Measurements from ENCODE around the gene EML4.
"Not testable (repeated sequence)": the region's sequence is repeated elsewhere in the genome, so short reads cannot be mapped to it uniquely, and the experiment has no call there.

The EML4 gene

GRCh38 chr2:42169100-42169873 is at the start of gene EML4:
Gene EML4 (plus strand): TSS chr2:42169353. CDS start chr2:42169612, 259 bp downstream.
- Histone ChIP-seq H3K36me3 (ENCODE audit: control insufficient read depth in 2 of 2, insufficient read depth in 2 of 2, low read length in 2 of 2) (no peaks in the 10 kb centered on the region), H3K27me3 (ENCODE audit: control insufficient read depth in 1 of 2, insufficient read depth in 2 of 2, low read length in 2 of 2) (no peaks in the 10 kb centered on the region), H3K4me1 (ENCODE audit: control insufficient read depth, insufficient read depth, low read length) (peaks cover 10% of the 10 kb centered on the region), H3K9me3 (ENCODE audit: control insufficient read depth in 2 of 2, low read length in 2 of 2) (no peaks in the 10 kb centered on the region), H3K4me3 (ENCODE audit: low read length in 2 of 2) (peak within 1 kb of the TSS; percentile 80 to 85), H3K9ac (ENCODE audit: low read length in 2 of 2) (peak within 1 kb of the TSS; percentile 75 to 83), H3K27ac (ENCODE audit: low read length) (peak within 1 kb of the TSS; percentile 66)

- Histone ChIP-seq H3K9me3 (ENCODE audit: control insufficient read depth in 2 of 2, low read length in 2 of 2) (no peaks in the 10 kb centered on the region), H3K9ac (ENCODE audit: low read length in 2 of 2) (no peak overlapping the region), H3K27me3 (ENCODE audit: control insufficient read depth in 1 of 2, insufficient read depth in 2 of 2, low read length in 2 of 2) (no peaks in the 10 kb centered on the region), H3K27ac (ENCODE audit: low read length) (no peak overlapping the region), H3K36me3 (ENCODE audit: control insufficient read depth in 2 of 2, insufficient read depth in 2 of 2, low read length in 2 of 2) (no peaks in the 10 kb centered on the region), H3K4me3 (ENCODE audit: low read length in 2 of 2) (no peak overlapping the region), H3K4me1 (ENCODE audit: control insufficient read depth, insufficient read depth, low read length) (peaks cover 4% of the 10 kb centered on the region)
Observed at GRCh38 chr2:42123426-42123825, 45.7 kb upstream of the EML4 start.

GRCh38 chr2:42124011-42124785 is 45.0 kb upstream of the EML4 start:
- Histone ChIP-seq H3K27ac (ENCODE audit: low read length) (no peak overlapping the region), H3K9me3 (ENCODE audit: control insufficient read depth in 2 of 2, low read length in 2 of 2) (no peaks in the 10 kb centered on the region), H3K4me3 (ENCODE audit: low read length in 2 of 2) (no peak overlapping the region), H3K9ac (ENCODE audit: low read length in 2 of 2) (no peak overlapping the region), H3K27me3 (ENCODE audit: control insufficient read depth in 1 of 2, insufficient read depth in 2 of 2, low read length in 2 of 2) (no peaks in the 10 kb centered on the region), H3K36me3 (ENCODE audit: control insufficient read depth in 2 of 2, insufficient read depth in 2 of 2, low read length in 2 of 2) (no peaks in the 10 kb centered on the region), H3K4me1 (ENCODE audit: control insufficient read depth, insufficient read depth, low read length) (peaks cover 9% of the 10 kb centered on the region)

GRCh38 chr2:42125841-42126594 is 43.1 kb upstream of the EML4 start:
- no peak overlapping the region for H3K27ac ChIP-seq (ENCODE audit: low read length)
- H3K9ac ChIP-seq (ENCODE audit: low read length in 2 of 2), result no peak overlapping the region
- H3K4me3 ChIP-seq (ENCODE audit: low read length in 2 of 2), result no peak overlapping the region
- peaks cover 9% of the 10 kb centered on the region for H3K4me1 ChIP-seq (ENCODE audit: control insufficient read depth, insufficient read depth, low read length)
- no peaks in the 10 kb centered on the region for H3K27me3 ChIP-seq (ENCODE audit: control insufficient read depth in 1 of 2, insufficient read depth in 2 of 2, low read length in 2 of 2)
- H3K9me3 ChIP-seq (ENCODE audit: control insufficient read depth in 2 of 2, low read length in 2 of 2), result no peaks in the 10 kb centered on the region
- H3K36me3 ChIP-seq (ENCODE audit: control insufficient read depth in 2 of 2, insufficient read depth in 2 of 2, low read length in 2 of 2), result no peaks in the 10 kb centered on the region

- H3K27me3 ChIP-seq (ENCODE audit: control insufficient read depth in 1 of 2, insufficient read depth in 2 of 2, low read length in 2 of 2); H3K9ac ChIP-seq (ENCODE audit: low read length in 2 of 2); H3K4me3 ChIP-seq (ENCODE audit: low read length in 2 of 2); H3K9me3 ChIP-seq (ENCODE audit: control insufficient read depth in 2 of 2, low read length in 2 of 2); H3K27ac ChIP-seq (ENCODE audit: low read length); H3K36me3 ChIP-seq (ENCODE audit: control insufficient read depth in 2 of 2, insufficient read depth in 2 of 2, low read length in 2 of 2); H3K4me1 ChIP-seq (ENCODE audit: control insufficient read depth, insufficient read depth, low read length): not testable (repeated sequence)
Observed at GRCh38 chr2:42126873-42127272, 42.3 kb upstream of the EML4 start.

GRCh38 chr2:42127425-42128424 is 41.4 kb upstream of the EML4 start:
- H3K36me3 ChIP-seq (ENCODE audit: control insufficient read depth in 2 of 2, insufficient read depth in 2 of 2, low read length in 2 of 2), result no peaks in the 10 kb centered on the region
- no peaks in the 10 kb centered on the region for H3K27me3 ChIP-seq (ENCODE audit: control insufficient read depth in 1 of 2, insufficient read depth in 2 of 2, low read length in 2 of 2)
- H3K4me1 ChIP-seq (ENCODE audit: control insufficient read depth, insufficient read depth, low read length), result peaks cover 18% of the 10 kb centered on the region
- H3K4me3 ChIP-seq (ENCODE audit: low read length in 2 of 2), result no peak overlapping the region
- no peak overlapping the region for H3K9ac ChIP-seq (ENCODE audit: low read length in 2 of 2)
- H3K27ac ChIP-seq (ENCODE audit: low read length), result no peak overlapping the region
- no peaks in the 10 kb centered on the region for H3K9me3 ChIP-seq (ENCODE audit: control insufficient read depth in 2 of 2, low read length in 2 of 2)

- no peaks in the 10 kb centered on the region for H3K9me3 ChIP-seq (ENCODE audit: control insufficient read depth in 2 of 2, low read length in 2 of 2)
- H3K4me1 ChIP-seq (ENCODE audit: control insufficient read depth, insufficient read depth, low read length), result peaks cover 27% of the 10 kb centered on the region
- no peaks in the 10 kb centered on the region for H3K36me3 ChIP-seq (ENCODE audit: control insufficient read depth in 2 of 2, insufficient read depth in 2 of 2, low read length in 2 of 2)
- H3K9ac ChIP-seq (ENCODE audit: low read length in 2 of 2), result no peak overlapping the region
- H3K27ac ChIP-seq (ENCODE audit: low read length), result no peak overlapping the region
- no peak overlapping the region for H3K4me3 ChIP-seq (ENCODE audit: low read length in 2 of 2)
- no peaks in the 10 kb centered on the region for H3K27me3 ChIP-seq (ENCODE audit: control insufficient read depth in 1 of 2, insufficient read depth in 2 of 2, low read length in 2 of 2)
Observed at GRCh38 chr2:42128721-42129486, 40.2 kb upstream of the EML4 start.

- no peaks in the 10 kb centered on the region for H3K9me3 ChIP-seq (ENCODE audit: control insufficient read depth in 2 of 2, low read length in 2 of 2)
- H3K36me3 ChIP-seq (ENCODE audit: control insufficient read depth in 2 of 2, insufficient read depth in 2 of 2, low read length in 2 of 2), result no peaks in the 10 kb centered on the region
- H3K4me3 ChIP-seq (ENCODE audit: low read length in 2 of 2), result no peak overlapping the region
- no peaks in the 10 kb centered on the region for H3K27me3 ChIP-seq (ENCODE audit: control insufficient read depth in 1 of 2, insufficient read depth in 2 of 2, low read length in 2 of 2)
- no peak overlapping the region for H3K9ac ChIP-seq (ENCODE audit: low read length in 2 of 2)
- H3K4me1 ChIP-seq (ENCODE audit: control insufficient read depth, insufficient read depth, low read length), result peaks cover 27% of the 10 kb centered on the region
- H3K27ac ChIP-seq (ENCODE audit: low read length), result no peak overlapping the region
Observed at GRCh38 chr2:42129487-42129852, 39.7 kb upstream of the EML4 start.

- Histone ChIP-seq H3K9ac (ENCODE audit: low read length in 2 of 2) (no peak overlapping the region), H3K36me3 (ENCODE audit: control insufficient read depth in 2 of 2, insufficient read depth in 2 of 2, low read length in 2 of 2) (no peaks in the 10 kb centered on the region), H3K9me3 (ENCODE audit: control insufficient read depth in 2 of 2, low read length in 2 of 2) (no peaks in the 10 kb centered on the region), H3K27ac (ENCODE audit: low read length) (no peak overlapping the region), H3K27me3 (ENCODE audit: control insufficient read depth in 1 of 2, insufficient read depth in 2 of 2, low read length in 2 of 2) (no peaks in the 10 kb centered on the region), H3K4me3 (ENCODE audit: low read length in 2 of 2) (no peak overlapping the region), H3K4me1 (ENCODE audit: control insufficient read depth, insufficient read depth, low read length) (peaks cover 27% of the 10 kb centered on the region)
Observed at GRCh38 chr2:42129947-42130346, 39.2 kb upstream of the EML4 start.

All from stomach smooth muscle (tissue), 2 donors.